Panc1 (cell line): ENCODE results near the gene WDR7.

Source experiments
- CTCF ChIP-seq: fragments of 450-650 bp; IDR thresholded peaks from 2 replicates; pipeline ENCODE4 v1.5.1; 2017; ENCODE audit warnings: mild to moderate bottlenecking
- POLR2AphosphoS5 ChIP-seq: IDR thresholded peaks from 2 replicates; pipeline ENCODE4 v1.6.1; 2012; ENCODE audit warnings: mild to moderate bottlenecking, low read depth, low read length, moderate library complexity
- TF ChIP-seq, protein P1 (sequence below), 2 experiments: IDR thresholded peaks; 2 replicates each; pipeline ENCODE4 v1.6.1; 2011 to 2012; ENCODE audit warnings: low read depth in 2 of 2, control low read depth in 1 of 2, low read length in 1 of 2, mild to moderate bottlenecking in 1 of 2, moderate library complexity in 1 of 2; ENCODE audit not compliant: insufficient read depth in 1 of 2

- no peak for TF ChIP-seq CTCF
- no peak for TF ChIP-seq POLR2AphosphoS5
- TF ChIP-seq, protein P1, sequence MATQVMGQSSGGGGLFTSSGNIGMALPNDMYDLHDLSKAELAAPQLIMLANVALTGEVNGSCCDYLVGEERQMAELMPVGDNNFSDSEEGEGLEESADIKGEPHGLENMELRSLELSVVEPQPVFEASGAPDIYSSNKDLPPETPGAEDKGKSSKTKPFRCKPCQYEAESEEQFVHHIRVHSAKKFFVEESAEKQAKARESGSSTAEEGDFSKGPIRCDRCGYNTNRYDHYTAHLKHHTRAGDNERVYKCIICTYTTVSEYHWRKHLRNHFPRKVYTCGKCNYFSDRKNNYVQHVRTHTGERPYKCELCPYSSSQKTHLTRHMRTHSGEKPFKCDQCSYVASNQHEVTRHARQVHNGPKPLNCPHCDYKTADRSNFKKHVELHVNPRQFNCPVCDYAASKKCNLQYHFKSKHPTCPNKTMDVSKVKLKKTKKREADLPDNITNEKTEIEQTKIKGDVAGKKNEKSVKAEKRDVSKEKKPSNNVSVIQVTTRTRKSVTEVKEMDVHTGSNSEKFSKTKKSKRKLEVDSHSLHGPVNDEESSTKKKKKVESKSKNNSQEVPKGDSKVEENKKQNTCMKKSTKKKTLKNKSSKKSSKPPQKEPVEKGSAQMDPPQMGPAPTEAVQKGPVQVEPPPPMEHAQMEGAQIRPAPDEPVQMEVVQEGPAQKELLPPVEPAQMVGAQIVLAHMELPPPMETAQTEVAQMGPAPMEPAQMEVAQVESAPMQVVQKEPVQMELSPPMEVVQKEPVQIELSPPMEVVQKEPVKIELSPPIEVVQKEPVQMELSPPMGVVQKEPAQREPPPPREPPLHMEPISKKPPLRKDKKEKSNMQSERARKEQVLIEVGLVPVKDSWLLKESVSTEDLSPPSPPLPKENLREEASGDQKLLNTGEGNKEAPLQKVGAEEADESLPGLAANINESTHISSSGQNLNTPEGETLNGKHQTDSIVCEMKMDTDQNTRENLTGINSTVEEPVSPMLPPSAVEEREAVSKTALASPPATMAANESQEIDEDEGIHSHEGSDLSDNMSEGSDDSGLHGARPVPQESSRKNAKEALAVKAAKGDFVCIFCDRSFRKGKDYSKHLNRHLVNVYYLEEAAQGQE (IDR thresholded peaks at IDR 0.05; ENCODE audit: insufficient read depth in 1 of 2, low read depth in 2 of 2, low read length in 1 of 2) = no peak
Measured at GRCh38 chr18:56910237-56910636, 259.1 kb downstream of the WDR7 start.
